KMS-11 (cell line): ENCODE measurements around the gene EIF2A.

Experiments used
- H2AFZ ChIP-seq: fragments of 200-600 bp; sonication (generic); 2 replicates; pipeline ENCODE4 v1.6.1; 2016; ENCODE audit warnings: antibody characterized with exemption, mixed run types, low read depth
- H3K27ac ChIP-seq: fragments of 200-600 bp; sonication (generic); 2 replicates; pipeline ENCODE4 v1.6.1; 2016; ENCODE audit warnings: mild to moderate bottlenecking, mixed run types
- H3K27me3 ChIP-seq: fragments of 200-600 bp; sonication (generic); 2 replicates; pipeline ENCODE4 v1.6.1; 2017; ENCODE audit warnings: mild to moderate bottlenecking, low read depth, mixed run types, moderate library complexity; ENCODE audit not compliant: insufficient read depth
- H3K36me3 ChIP-seq: fragments of 200-600 bp; sonication (generic); 2 replicates; pipeline ENCODE4 v1.6.1; 2017; ENCODE audit warnings: mild to moderate bottlenecking, mixed run types; ENCODE audit not compliant: insufficient read depth
- H3K4me1 ChIP-seq: fragments of 200-600 bp; sonication (generic); 2 replicates; pipeline ENCODE4 v1.6.1; 2016; ENCODE audit warnings: mild to moderate bottlenecking, low read depth, mixed run types; ENCODE audit not compliant: poor library complexity, severe bottlenecking
- H3K4me2 ChIP-seq: fragments of 200-600 bp; sonication (generic); 2 replicates; pipeline ENCODE4 v1.7.0; 2016; ENCODE audit warnings: mild to moderate bottlenecking, mixed run types
- H3K4me3 ChIP-seq: fragments of 200-600 bp; sonication (generic); IDR thresholded peaks from 2 replicates; pipeline ENCODE4 v1.6.1; 2017; ENCODE audit warnings: low read depth, low read length, mixed read lengths; ENCODE audit not compliant: insufficient read depth
- H3K79me2 ChIP-seq: fragments of 200-600 bp; sonication (generic); 2 replicates; pipeline ENCODE4 v1.6.1; 2016; ENCODE audit warnings: low read depth, mixed run types; ENCODE audit not compliant: insufficient read depth
- H3K9ac ChIP-seq: fragments of 200-600 bp; sonication (generic); 2 replicates; pipeline ENCODE4 v1.6.1; 2016; ENCODE audit warnings: mild to moderate bottlenecking, mixed run types
- H4K20me1 ChIP-seq: fragments of 200-600 bp; sonication (generic); 2 replicates; pipeline ENCODE4 v1.6.1; 2016; ENCODE audit warnings: mild to moderate bottlenecking, mixed run types; ENCODE audit not compliant: insufficient read depth
- TF ChIP-seq, protein P1 (sequence below): fragments of 200-600 bp; sonication (generic); conservative IDR thresholded peaks from 2 replicates; pipeline ENCODE4 v1.6.1; 2017; ENCODE audit warnings: low read depth, mild to moderate bottlenecking, antibody characterized with exemption, low read length, moderate library complexity, mixed read lengths

Gene EIF2A

DNA sequence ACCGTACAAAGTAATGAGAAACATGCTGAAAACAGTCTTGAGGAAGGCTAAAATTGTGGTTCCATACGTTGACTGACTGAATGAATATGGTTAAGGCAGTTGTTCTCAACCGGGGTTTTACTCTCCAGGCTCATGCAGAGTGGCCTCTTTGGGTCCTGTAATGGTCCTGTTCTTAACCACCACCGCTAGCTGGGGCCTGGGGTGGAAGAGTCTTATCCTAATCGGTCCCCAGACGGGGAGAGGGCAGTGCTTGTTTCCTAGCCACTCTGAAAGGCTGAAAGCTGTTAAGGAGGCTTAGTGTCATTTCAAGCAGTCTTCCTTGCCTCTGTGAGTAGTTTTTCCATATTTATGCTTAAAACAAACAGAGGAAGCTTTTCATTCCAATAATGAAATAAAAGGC lies 88.5 kb downstream of the EIF2A start:
- H3K4me2 ChIP-seq: peak overlapping the region; percentile 15; the same call in 1 of the 2 replicates
- no peak overlapping the region for H2AFZ ChIP-seq
- 0 out of 2 replicates have a peak overlapping the region, but pooled peaks have one; percentile 2 for H3K27ac ChIP-seq
- no peaks in the 10 kb centered on the region for H3K79me2 ChIP-seq
- H3K36me3 ChIP-seq: no peaks in the 10 kb centered on the region
- H3K27me3 ChIP-seq: no peaks in the 10 kb centered on the region
- H3K9ac ChIP-seq: no peak overlapping the region
- TF ChIP-seq, protein P1, sequence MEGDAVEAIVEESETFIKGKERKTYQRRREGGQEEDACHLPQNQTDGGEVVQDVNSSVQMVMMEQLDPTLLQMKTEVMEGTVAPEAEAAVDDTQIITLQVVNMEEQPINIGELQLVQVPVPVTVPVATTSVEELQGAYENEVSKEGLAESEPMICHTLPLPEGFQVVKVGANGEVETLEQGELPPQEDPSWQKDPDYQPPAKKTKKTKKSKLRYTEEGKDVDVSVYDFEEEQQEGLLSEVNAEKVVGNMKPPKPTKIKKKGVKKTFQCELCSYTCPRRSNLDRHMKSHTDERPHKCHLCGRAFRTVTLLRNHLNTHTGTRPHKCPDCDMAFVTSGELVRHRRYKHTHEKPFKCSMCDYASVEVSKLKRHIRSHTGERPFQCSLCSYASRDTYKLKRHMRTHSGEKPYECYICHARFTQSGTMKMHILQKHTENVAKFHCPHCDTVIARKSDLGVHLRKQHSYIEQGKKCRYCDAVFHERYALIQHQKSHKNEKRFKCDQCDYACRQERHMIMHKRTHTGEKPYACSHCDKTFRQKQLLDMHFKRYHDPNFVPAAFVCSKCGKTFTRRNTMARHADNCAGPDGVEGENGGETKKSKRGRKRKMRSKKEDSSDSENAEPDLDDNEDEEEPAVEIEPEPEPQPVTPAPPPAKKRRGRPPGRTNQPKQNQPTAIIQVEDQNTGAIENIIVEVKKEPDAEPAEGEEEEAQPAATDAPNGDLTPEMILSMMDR: no peak
- no peaks in the 10 kb centered on the region for H4K20me1 ChIP-seq
- H3K4me3 ChIP-seq: no peak overlapping the region
- peaks cover 29% of the 10 kb centered on the region for H3K4me1 ChIP-seq

DNA sequence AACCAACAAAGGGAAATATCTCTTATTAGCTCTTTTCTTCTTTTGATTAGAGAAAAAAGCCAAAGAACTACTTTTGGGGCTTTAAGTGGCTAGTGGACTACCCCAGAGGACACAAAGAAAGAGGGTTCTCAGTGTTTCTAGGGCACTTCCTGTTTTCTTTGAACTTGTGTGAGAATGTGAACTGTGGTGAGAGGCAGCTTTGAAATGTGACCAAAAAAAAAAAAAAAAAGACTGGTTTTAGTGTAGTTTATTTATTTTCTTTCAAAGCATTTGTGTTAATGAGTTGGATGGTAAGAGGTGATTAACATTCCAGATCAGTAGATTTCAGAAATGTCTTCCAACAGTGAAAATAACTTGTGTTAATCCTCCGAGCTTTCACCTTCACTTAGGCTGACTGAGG lies 88.9 kb downstream of the EIF2A start:
- no peak overlapping the region for H2AFZ ChIP-seq
- no peak overlapping the region for H3K4me3 ChIP-seq
- H4K20me1 ChIP-seq: no peaks in the 10 kb centered on the region
- peak overlapping the region; percentile 15; the same call in 1 of the 2 replicates for H3K4me2 ChIP-seq
- no peaks in the 10 kb centered on the region for H3K36me3 ChIP-seq
- no peaks in the 10 kb centered on the region for H3K27me3 ChIP-seq
- no peak overlapping the region for H3K9ac ChIP-seq
- TF ChIP-seq, protein P1: no peak
- no peaks in the 10 kb centered on the region for H3K79me2 ChIP-seq
- H3K4me1 ChIP-seq: peaks cover 24% of the 10 kb centered on the region
- peak overlapping the region; percentile 2; the same call in 1 of the 2 replicates for H3K27ac ChIP-seq
